HL-60 (cell line): Measurements from ENCODE around the gene SIN3A.

Experiments used
- POLR2AphosphoS5 ChIP-seq: IDR thresholded peaks from 2 replicates; pipeline ENCODE4 v1.6.1; 2012; ENCODE audit warnings: low read depth
- TF ChIP-seq, protein P1 (sequence below): IDR thresholded peaks from one replicate; pipeline ENCODE4 v1.5.1; 2011; ENCODE audit warnings: low read length, control low read depth, inconsistent platforms; ENCODE audit not compliant: insufficient read depth
- TF ChIP-seq, protein P2 (sequence below): IDR thresholded peaks from 2 replicates; pipeline ENCODE4 v1.6.1; 2012; ENCODE audit warnings: low read depth; ENCODE audit not compliant: insufficient replicate concordance

DNA sequence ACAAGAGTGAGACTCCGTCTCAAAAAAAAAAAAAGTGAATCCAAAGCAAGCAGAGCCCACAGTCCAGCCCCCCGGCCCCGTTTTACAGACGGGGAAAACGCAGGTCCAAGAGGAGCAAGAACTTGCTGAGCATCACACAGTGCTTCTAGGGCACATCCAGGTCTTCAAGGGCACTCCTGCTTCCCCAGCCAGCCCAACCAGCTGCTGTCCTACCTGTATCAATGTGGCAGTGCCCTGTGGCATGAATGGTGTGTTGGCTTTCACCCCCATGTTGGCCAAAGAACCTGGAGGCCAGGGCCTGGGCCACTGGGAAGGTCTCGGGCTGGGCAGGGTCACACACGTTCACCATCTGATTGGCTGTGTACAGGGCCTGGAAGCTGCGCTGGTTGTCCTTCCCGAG is 87.7 kb downstream of the SIN3A start:
- TF ChIP-seq, protein P1, sequence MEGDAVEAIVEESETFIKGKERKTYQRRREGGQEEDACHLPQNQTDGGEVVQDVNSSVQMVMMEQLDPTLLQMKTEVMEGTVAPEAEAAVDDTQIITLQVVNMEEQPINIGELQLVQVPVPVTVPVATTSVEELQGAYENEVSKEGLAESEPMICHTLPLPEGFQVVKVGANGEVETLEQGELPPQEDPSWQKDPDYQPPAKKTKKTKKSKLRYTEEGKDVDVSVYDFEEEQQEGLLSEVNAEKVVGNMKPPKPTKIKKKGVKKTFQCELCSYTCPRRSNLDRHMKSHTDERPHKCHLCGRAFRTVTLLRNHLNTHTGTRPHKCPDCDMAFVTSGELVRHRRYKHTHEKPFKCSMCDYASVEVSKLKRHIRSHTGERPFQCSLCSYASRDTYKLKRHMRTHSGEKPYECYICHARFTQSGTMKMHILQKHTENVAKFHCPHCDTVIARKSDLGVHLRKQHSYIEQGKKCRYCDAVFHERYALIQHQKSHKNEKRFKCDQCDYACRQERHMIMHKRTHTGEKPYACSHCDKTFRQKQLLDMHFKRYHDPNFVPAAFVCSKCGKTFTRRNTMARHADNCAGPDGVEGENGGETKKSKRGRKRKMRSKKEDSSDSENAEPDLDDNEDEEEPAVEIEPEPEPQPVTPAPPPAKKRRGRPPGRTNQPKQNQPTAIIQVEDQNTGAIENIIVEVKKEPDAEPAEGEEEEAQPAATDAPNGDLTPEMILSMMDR, result no peak
- TF ChIP-seq, protein P2, sequence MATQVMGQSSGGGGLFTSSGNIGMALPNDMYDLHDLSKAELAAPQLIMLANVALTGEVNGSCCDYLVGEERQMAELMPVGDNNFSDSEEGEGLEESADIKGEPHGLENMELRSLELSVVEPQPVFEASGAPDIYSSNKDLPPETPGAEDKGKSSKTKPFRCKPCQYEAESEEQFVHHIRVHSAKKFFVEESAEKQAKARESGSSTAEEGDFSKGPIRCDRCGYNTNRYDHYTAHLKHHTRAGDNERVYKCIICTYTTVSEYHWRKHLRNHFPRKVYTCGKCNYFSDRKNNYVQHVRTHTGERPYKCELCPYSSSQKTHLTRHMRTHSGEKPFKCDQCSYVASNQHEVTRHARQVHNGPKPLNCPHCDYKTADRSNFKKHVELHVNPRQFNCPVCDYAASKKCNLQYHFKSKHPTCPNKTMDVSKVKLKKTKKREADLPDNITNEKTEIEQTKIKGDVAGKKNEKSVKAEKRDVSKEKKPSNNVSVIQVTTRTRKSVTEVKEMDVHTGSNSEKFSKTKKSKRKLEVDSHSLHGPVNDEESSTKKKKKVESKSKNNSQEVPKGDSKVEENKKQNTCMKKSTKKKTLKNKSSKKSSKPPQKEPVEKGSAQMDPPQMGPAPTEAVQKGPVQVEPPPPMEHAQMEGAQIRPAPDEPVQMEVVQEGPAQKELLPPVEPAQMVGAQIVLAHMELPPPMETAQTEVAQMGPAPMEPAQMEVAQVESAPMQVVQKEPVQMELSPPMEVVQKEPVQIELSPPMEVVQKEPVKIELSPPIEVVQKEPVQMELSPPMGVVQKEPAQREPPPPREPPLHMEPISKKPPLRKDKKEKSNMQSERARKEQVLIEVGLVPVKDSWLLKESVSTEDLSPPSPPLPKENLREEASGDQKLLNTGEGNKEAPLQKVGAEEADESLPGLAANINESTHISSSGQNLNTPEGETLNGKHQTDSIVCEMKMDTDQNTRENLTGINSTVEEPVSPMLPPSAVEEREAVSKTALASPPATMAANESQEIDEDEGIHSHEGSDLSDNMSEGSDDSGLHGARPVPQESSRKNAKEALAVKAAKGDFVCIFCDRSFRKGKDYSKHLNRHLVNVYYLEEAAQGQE, result no peak
- TF ChIP-seq POLR2AphosphoS5, result no peak
